H1 (cell line): ENCODE measurements around the gene BABAM2. TPM values are rescaled to one million over a fixed set of nuclear protein-coding genes. Genes with fewer than 3 reads are reported as not detected.

ENCODE experiments used
- ASH2L ChIP-seq: fragments of 200-600, 300-600 bp; sonication (generic); IDR thresholded peaks from one replicate; pipeline ENCODE4 v1.7.1; 2017; ENCODE audit warnings: low read length
- ATF2 ChIP-seq: IDR thresholded peaks from 2 replicates; pipeline ENCODE4 v1.6.1; 2012; ENCODE audit warnings: low read length, inconsistent platforms
- CTBP2 ChIP-seq: IDR thresholded peaks from 2 replicates; pipeline ENCODE4 v1.7.0; 2011; ENCODE audit warnings: borderline replicate concordance, mild to moderate bottlenecking, moderate library complexity, mixed read lengths, low read length; ENCODE audit not compliant: insufficient read depth, insufficient read length
- GABPA ChIP-seq: IDR thresholded peaks from 2 replicates; pipeline ENCODE4 v1.6.1; 2011; ENCODE audit warnings: mild to moderate bottlenecking, low read length, moderate library complexity, borderline replicate concordance; ENCODE audit not compliant: insufficient read depth
- MAFK ChIP-seq: IDR thresholded peaks from 2 replicates; pipeline ENCODE4 v1.6.1; 2012; ENCODE audit warnings: low read depth, mild to moderate bottlenecking, improper control_type of control experiment, low read length
- RBBP5 ChIP-seq: IDR thresholded peaks from 2 replicates; pipeline ENCODE4 v1.7.1; 2012; ENCODE audit warnings: low read depth, mild to moderate bottlenecking, inconsistent platforms, low read length, moderate library complexity, borderline replicate concordance
- polyA plus RNA-seq, 7 experiments: library from polyadenylated mRNA; depleted of rRNA in 3 of 7; stranded (reverse) in 5 of 7; unstranded in 2 of 7; fragments of >200 nt in 5 of 7; fragments of 200-250 nt in 2 of 7; gene quantifications; 1 replicate in 5 of 7; 2 replicates in 1 of 7; 4 replicates in 1 of 7; pipeline versions ENCODE4 v1.2.1 to v1.2.3, GENCODE V29; 2011 to 2013; ENCODE audit warnings: missing spikeins in 2 of 7, mixed read lengths in 2 of 7
- total RNA-seq: library from RNA; stranded (reverse); fragmentation: NEBNext Ultra II Directional; extraction: Animal tissue kit (Norgen Biotek cat#: 25700); gene quantifications from 2 replicates; pipeline ENCODE4 v1.2.1, GENCODE V29; 2021

BABAM2 gene
- total and polyA plus RNA-seq, 2 of the 8 experiments (the other 6 are each of a cell fraction or from before 2014, with no cell fraction given): 15.8 to 20.9 TPM

- TF ChIP-seq ATF2 (no peak), GABPA (no peak), CTBP2 (no peak), RBBP5 (no peak), MAFK (peak; percentile 39), ASH2L (no peak)
Observed at GRCh38 chr2:28269019-28269784, 378.7 kb downstream of the BABAM2 start (continued).
